Karpas-422 (cell line): ENCODE results near the gene DTYMK. TPM values are rescaled to one million over a fixed set of nuclear protein-coding genes. Genes with fewer than 3 reads are reported as not detected.

Experiments
- DNase-seq: peaks from one replicate; pipeline ENCODE4 v3.0.0-alpha.2; 2015
- H2AFZ ChIP-seq: fragments of 200-600 bp; sonication (generic); 2 replicates; pipeline ENCODE4 v1.6.1; 2014; ENCODE audit warnings: antibody characterized with exemption, low read length, mixed read lengths
- H3K27ac ChIP-seq: fragments of 200-600 bp; sonication (generic); 2 replicates; pipeline ENCODE4 v1.5.1; 2014; ENCODE audit warnings: mild to moderate bottlenecking, low read length, moderate library complexity
- H3K27me3 ChIP-seq: fragments of 200-600 bp; sonication (generic); 2 replicates; pipeline ENCODE4 v1.6.1; 2014; ENCODE audit warnings: low read length, mixed read lengths
- H3K36me3 ChIP-seq: fragments of 200-600 bp; sonication (generic); 2 replicates; pipeline ENCODE4 v1.6.1; 2014; ENCODE audit warnings: low read length, mixed read lengths; ENCODE audit not compliant: insufficient read depth
- H3K4me1 ChIP-seq: fragments of 200-600 bp; sonication (generic); 2 replicates; pipeline ENCODE4 v1.6.1; 2014; ENCODE audit warnings: mild to moderate bottlenecking, low read length, mixed read lengths
- H3K4me2 ChIP-seq: fragments of 200-600 bp; sonication (generic); 2 replicates; pipeline ENCODE4 v1.6.1; 2014; ENCODE audit warnings: low read length, low read depth, mild to moderate bottlenecking; ENCODE audit not compliant: poor library complexity, severe bottlenecking
- H3K4me3 ChIP-seq: fragments of 200-600 bp; sonication (generic); 2 replicates; pipeline ENCODE4 v1.5.1; 2014; ENCODE audit warnings: mild to moderate bottlenecking, antibody characterized with exemption, low read length, mixed read lengths
- H3K79me2 ChIP-seq: fragments of 200-600 bp; sonication (generic); 2 replicates; pipeline ENCODE4 v1.6.1; 2014; ENCODE audit warnings: mild to moderate bottlenecking, low read length, mixed read lengths
- H3K9ac ChIP-seq: fragments of 200-600 bp; sonication (generic); 2 replicates; pipeline ENCODE4 v1.6.0; 2014; ENCODE audit warnings: low read length
- H3K9me2 ChIP-seq: fragments of 200-600 bp; sonication (generic), shearing (Covaris generic); replicated peaks from 2 replicates; pipeline ENCODE4 v1.6.0; 2014; ENCODE audit warnings: mild to moderate bottlenecking, low read length, moderate library complexity; ENCODE audit not compliant: insufficient read depth
- H3K9me3 ChIP-seq: fragments of 300-700, 200-600 bp; sonication (generic); 2 replicates; pipeline ENCODE4 v1.6.1; 2014; ENCODE audit warnings: low read length, mixed read lengths
- H4K20me1 ChIP-seq: fragments of 200-600 bp; sonication (generic); 2 replicates; pipeline ENCODE4 v1.6.1; 2014; ENCODE audit warnings: mild to moderate bottlenecking, antibody characterized with exemption, low read length, low read depth; ENCODE audit not compliant: insufficient read depth
- total RNA-seq: library from RNA; depleted of rRNA; stranded (reverse); fragments of >200 nt; shearing (Covaris generic); gene quantifications from 2 replicates; pipeline ENCODE4 v1.2.3, GENCODE V29; 2014; ENCODE audit warnings: low replicate concordance

The DTYMK gene
- total RNA-seq, 1 experiment from 2014 or later, result 32.0 TPM

DNA sequence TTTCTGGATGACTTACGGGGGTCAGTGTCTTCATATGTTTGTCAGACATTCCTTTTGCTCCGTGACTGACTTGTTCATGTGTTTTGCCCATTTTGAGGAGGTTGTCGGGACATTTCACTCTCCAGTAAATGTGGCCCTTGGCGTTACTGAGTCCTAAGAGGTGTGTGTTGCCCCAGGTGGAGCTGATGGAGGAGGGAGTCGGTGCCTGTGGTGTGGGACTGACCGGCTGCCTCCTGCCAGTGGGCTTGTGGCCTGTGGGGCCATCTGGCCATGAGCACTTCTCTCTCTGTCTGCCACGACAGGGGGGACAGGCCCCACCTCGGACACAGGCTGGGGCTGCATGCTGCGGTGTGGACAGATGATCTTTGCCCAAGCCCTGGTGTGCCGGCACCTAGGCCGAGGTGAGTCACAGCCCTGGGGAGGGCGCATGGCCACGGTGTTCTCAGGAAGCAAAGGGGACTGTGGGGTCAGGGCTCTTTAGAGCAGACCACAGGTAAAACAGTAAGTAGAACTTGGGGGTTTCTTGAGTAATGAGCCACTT lies 33.3 kb downstream of the DTYMK start:
- Histone ChIP-seq H3K27me3 (no peaks in the 10 kb centered on the region), H3K79me2 (peaks cover 32% of the 10 kb centered on the region), H3K36me3 (peaks cover 11% of the 10 kb centered on the region; the same call in 1 of the 2 replicates), H3K27ac (no peak overlapping the region), H3K4me1 (no peaks in the 10 kb centered on the region), H4K20me1 (peaks cover 15% of the 10 kb centered on the region; the same call in 1 of the 2 replicates), H3K4me3 (no peak overlapping the region), H3K9ac (no peak overlapping the region), H2AFZ (no peak overlapping the region), H3K4me2 (no peak overlapping the region), H3K9me3 (no peaks in the 10 kb centered on the region), H3K9me2 (no peaks in the 10 kb centered on the region)
- DNase-seq, result no peak

GRCh38 chr2:241652722-241653121 lies 33.9 kb downstream of the DTYMK start:
- no peak for DNase-seq
- H2AFZ ChIP-seq, result no peak overlapping the region
- no peak overlapping the region for H3K4me3 ChIP-seq
- H3K4me2 ChIP-seq, result no peak overlapping the region
- H3K79me2 ChIP-seq, result peaks cover 37% of the 10 kb centered on the region
- no peaks in the 10 kb centered on the region for H3K9me3 ChIP-seq
- no peak overlapping the region for H3K27ac ChIP-seq
- H4K20me1 ChIP-seq, result peaks cover 20% of the 10 kb centered on the region; the same call in 1 of the 2 replicates
- no peaks in the 10 kb centered on the region for H3K4me1 ChIP-seq
- no peaks in the 10 kb centered on the region for H3K9me2 ChIP-seq
- peaks cover 9% of the 10 kb centered on the region; the same call in 1 of the 2 replicates for H3K36me3 ChIP-seq
- H3K27me3 ChIP-seq, result no peaks in the 10 kb centered on the region
- no peak overlapping the region for H3K9ac ChIP-seq

DNA sequence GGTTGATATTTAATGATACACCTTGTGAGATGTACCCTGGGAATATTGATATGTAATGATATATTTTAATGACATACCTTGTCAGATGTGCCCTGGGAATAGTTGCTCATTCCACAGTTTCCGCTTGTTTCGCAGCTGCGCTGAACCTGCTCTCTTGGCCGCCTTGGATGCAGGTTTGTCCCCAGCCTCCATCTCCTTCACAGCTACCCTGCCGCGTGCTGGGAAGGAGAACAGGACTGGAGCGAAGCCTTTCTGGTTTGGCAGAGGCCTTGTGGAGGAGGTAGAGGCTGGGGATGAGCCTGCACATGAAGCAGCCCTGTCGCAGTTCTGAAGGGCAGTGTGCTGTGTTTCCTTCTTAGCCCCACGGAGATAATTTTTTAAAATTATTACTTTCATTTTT lies 34.5 kb downstream of the DTYMK start:
- Histone ChIP-seq H3K9me3 (no peaks in the 10 kb centered on the region), H3K27ac (no peak overlapping the region), H3K36me3 (peaks cover 9% of the 10 kb centered on the region; the same call in 1 of the 2 replicates), H3K9ac (no peak overlapping the region), H3K4me2 (no peak overlapping the region), H3K9me2 (no peaks in the 10 kb centered on the region), H3K4me3 (no peak overlapping the region), H3K27me3 (no peaks in the 10 kb centered on the region), H3K79me2 (peaks cover 43% of the 10 kb centered on the region), H2AFZ (no peak overlapping the region), H3K4me1 (no peaks in the 10 kb centered on the region), H4K20me1 (peaks cover 20% of the 10 kb centered on the region; the same call in 1 of the 2 replicates)
- DNase-seq, result no peak

DNA sequence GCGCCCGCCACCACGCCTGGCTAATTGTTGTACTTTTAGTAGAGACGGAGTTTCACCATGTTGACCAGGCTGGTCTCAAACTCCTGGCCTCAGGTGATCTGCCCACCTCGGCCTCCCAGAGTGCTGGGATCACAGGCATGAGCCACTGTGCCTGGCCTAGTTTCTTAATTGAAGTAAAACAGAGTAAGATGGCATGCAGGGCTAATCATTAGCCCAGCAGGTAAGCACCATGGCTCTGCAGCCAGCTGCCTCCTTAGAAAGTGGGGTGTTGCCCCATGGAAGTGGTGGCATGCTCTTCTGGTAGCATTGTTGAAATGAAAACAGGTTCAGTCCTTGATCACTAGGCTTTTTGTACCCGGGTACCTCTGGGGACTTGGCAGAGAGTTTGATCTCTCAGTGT lies 36.7 kb downstream of the DTYMK start:
- Histone ChIP-seq H3K9me2 (no peaks in the 10 kb centered on the region), H3K9me3 (no peaks in the 10 kb centered on the region), H4K20me1 (peaks cover 27% of the 10 kb centered on the region), H3K27ac (no peak overlapping the region), H3K4me3 (no peak overlapping the region), H3K36me3 (peaks cover 9% of the 10 kb centered on the region; the same call in 1 of the 2 replicates), H2AFZ (no peak overlapping the region), H3K27me3 (no peaks in the 10 kb centered on the region), H3K4me1 (no peaks in the 10 kb centered on the region), H3K79me2 (peaks cover 65% of the 10 kb centered on the region), H3K4me2 (no peak overlapping the region), H3K9ac (no peak overlapping the region)
- DNase-seq, result no peak

- Histone ChIP-seq H3K4me2 (no peak overlapping the region), H3K27ac (no peak overlapping the region), H3K27me3 (no peaks in the 10 kb centered on the region), H3K9ac (no peak overlapping the region), H3K36me3 (peaks cover 9% of the 10 kb centered on the region; the same call in 1 of the 2 replicates), H3K4me3 (no peak overlapping the region), H2AFZ (no peak overlapping the region), H3K4me1 (no peaks in the 10 kb centered on the region), H3K9me2 (no peaks in the 10 kb centered on the region), H3K79me2 (peaks cover 70% of the 10 kb centered on the region), H4K20me1 (peaks cover 27% of the 10 kb centered on the region), H3K9me3 (no peaks in the 10 kb centered on the region)
- no peak for DNase-seq
Measured at GRCh38 chr2:241649404-241649803, 37.2 kb downstream of the DTYMK start.

GRCh38 chr2:241648453-241648852 lies 38.2 kb downstream of the DTYMK start:
- Histone ChIP-seq H3K4me3 (no peak overlapping the region), H3K9me3 (no peaks in the 10 kb centered on the region), H3K4me2 (no peak overlapping the region), H4K20me1 (peaks cover 27% of the 10 kb centered on the region), H2AFZ (no peak overlapping the region), H3K9ac (no peak overlapping the region), H3K9me2 (no peaks in the 10 kb centered on the region), H3K27me3 (no peaks in the 10 kb centered on the region), H3K4me1 (no peaks in the 10 kb centered on the region), H3K79me2 (peaks cover 78% of the 10 kb centered on the region), H3K36me3 (peaks cover 8% of the 10 kb centered on the region; the same call in 1 of the 2 replicates), H3K27ac (no peak overlapping the region)
- no peak for DNase-seq

GRCh38 chr2:241645915-241646645 lies 40.5 kb downstream of the DTYMK start:
- Histone ChIP-seq H3K79me2 (peaks cover 91% of the 10 kb centered on the region), H3K4me2 (no peak overlapping the region), H3K27me3 (no peaks in the 10 kb centered on the region), H3K4me1 (no peaks in the 10 kb centered on the region), H4K20me1 (peaks cover 27% of the 10 kb centered on the region), H2AFZ (no peak overlapping the region), H3K9me3 (no peaks in the 10 kb centered on the region), H3K27ac (no peak overlapping the region), H3K9ac (no peak overlapping the region), H3K4me3 (no peak overlapping the region), H3K9me2 (no peaks in the 10 kb centered on the region), H3K36me3 (peaks cover 3% of the 10 kb centered on the region; the same call in 1 of the 2 replicates)
- no peak for DNase-seq

DNA sequence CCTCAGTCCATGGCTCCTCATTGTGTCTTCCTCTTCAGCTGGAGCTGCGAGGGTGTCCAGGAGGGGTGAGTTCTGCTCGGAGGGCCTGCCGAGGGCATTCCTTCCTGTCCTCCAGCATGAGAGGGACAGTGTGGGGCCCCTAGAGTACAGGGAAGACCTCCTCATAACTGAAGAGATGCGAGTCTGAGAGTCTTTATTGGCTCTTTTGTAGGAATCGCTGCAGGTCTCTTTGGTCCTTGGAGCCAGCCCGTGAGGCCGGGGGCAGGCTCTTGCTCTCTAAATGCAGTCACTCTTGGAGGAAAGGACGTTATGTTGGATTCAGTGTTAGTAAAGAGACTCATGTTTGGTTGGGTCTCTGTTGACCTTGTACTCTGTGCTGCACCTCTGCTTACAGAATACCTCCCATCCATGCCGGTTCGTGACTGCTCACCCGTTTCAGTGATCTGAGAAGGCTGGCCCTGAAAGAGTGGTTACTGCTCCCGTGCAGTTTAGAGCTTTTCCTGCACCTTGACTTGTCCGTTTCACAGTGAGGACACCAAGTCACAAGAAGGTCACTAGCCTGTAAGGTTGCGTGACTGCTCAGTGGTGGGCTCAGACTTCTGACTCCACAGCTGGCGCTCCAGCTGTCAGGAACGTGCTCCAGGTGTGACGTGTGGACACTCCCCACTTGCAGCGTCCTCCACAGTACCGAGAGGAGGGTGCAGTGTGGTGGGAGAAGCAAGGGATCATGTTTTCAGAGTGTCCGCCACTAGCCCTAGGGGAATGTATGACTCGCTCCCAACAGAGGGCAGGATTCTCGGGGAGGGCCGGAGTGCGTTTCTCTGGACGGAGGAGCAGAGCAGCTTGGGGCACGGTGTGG lies 41.3 kb downstream of the DTYMK start:
- no peak overlapping the region for H3K4me2 ChIP-seq
- H3K9me2 ChIP-seq, result no peaks in the 10 kb centered on the region
- peaks cover 92% of the 10 kb centered on the region for H3K79me2 ChIP-seq
- no peak for DNase-seq
- H3K9me3 ChIP-seq, result no peaks in the 10 kb centered on the region
- no peak overlapping the region for H3K4me3 ChIP-seq
- no peak overlapping the region for H2AFZ ChIP-seq
- H4K20me1 ChIP-seq, result peaks cover 24% of the 10 kb centered on the region
- H3K27me3 ChIP-seq, result no peaks in the 10 kb centered on the region
- H3K27ac ChIP-seq, result no peak overlapping the region
- no peak overlapping the region for H3K9ac ChIP-seq
- no peaks in the 10 kb centered on the region for H3K4me1 ChIP-seq
- H3K36me3 ChIP-seq, result peaks cover 3% of the 10 kb centered on the region; the same call in 1 of the 2 replicates
